Prostate gland (tissue), 2 donors: ENCODE measurements around the gene PRICKLE2. TPM values are rescaled to one million over a fixed set of nuclear protein-coding genes. Genes with fewer than 3 reads are reported as not detected.

Experiments used
- DNase-seq: peaks from one replicate; pipeline ENCODE4 v3.0.0-alpha.2; 2019; ENCODE audit warnings: low spot score
- H3K27ac ChIP-seq, 2 donors: fragments of 200-600 bp; sonication (generic); 2 replicates each; pipeline ENCODE4 v1.5.1; 2017 to 2019
- H3K27me3 ChIP-seq: fragments of 200-600 bp; sonication (generic); replicated peaks from 2 replicates; pipeline ENCODE4 v1.5.1; 2019; ENCODE audit not compliant: insufficient read depth
- H3K36me3 ChIP-seq, 2 donors: fragments of 200-600 bp; sonication (generic); 1 replicate in 1 of 2; 2 replicates in 1 of 2; pipeline versions ENCODE4 v1.5.1 to v1.8.1; 2017 to 2019
- H3K4me1 ChIP-seq: fragments of 200-600 bp; sonication (generic); replicated peaks from 2 replicates; pipeline ENCODE4 v1.5.1; 2019
- H3K4me3 ChIP-seq, 2 donors: fragments of 200-600 bp; sonication (generic); 2 replicates each; pipeline ENCODE4 v1.5.1; 2017 to 2019
- H3K9me3 ChIP-seq: fragments of 200-600 bp; sonication (generic); 2 replicates; pipeline ENCODE4 v1.5.1; 2017
- POLR2A ChIP-seq: fragments of 450-650 bp; IDR thresholded peaks from one replicate; pipeline ENCODE4 v1.6.1; 2016; ENCODE audit warnings: antibody characterized with exemption, mild to moderate bottlenecking
- POLR2AphosphoS5 ChIP-seq: sonication (generic); formaldehyde crosslinking; IDR thresholded peaks from one replicate; pipeline ENCODE4 v1.6.1; 2017; ENCODE audit warnings: antibody characterized with exemption
- WGBS: methylation state at CpG from one replicate; pipeline ENCODE4 v1.1.5; 2018; 5-methylcytosine and 5-hydroxymethylcytosine counted together
- intact Hi-C: fragments of 100-400 bp; cut with DNase I; formaldehyde crosslinking; loops from one replicate; pipeline ENCODE4 v1.14.2; 2022
- total RNA-seq, 2 donors: library from RNA; depleted of rRNA; stranded (reverse); fragments of >200 nt; gene quantifications; one replicate each; pipeline ENCODE4 v1.1.0, GENCODE V29; 2016
- TF ChIP-seq, protein P1 (sequence below), 4 experiments: fragments of 200-600 bp in 2 of 4; fragments of 450-650 bp in 2 of 4; sonication (generic) in 2 of 4; IDR thresholded peaks; 1 replicate in 3 of 4; 2 replicates in 1 of 4; pipeline ENCODE4 v1.5.1; 2016 to 2019; ENCODE audit warnings: antibody characterized with exemption in 4 of 4, mild to moderate bottlenecking in 2 of 4, moderate library complexity in 2 of 4

Gene PRICKLE2, protein sequence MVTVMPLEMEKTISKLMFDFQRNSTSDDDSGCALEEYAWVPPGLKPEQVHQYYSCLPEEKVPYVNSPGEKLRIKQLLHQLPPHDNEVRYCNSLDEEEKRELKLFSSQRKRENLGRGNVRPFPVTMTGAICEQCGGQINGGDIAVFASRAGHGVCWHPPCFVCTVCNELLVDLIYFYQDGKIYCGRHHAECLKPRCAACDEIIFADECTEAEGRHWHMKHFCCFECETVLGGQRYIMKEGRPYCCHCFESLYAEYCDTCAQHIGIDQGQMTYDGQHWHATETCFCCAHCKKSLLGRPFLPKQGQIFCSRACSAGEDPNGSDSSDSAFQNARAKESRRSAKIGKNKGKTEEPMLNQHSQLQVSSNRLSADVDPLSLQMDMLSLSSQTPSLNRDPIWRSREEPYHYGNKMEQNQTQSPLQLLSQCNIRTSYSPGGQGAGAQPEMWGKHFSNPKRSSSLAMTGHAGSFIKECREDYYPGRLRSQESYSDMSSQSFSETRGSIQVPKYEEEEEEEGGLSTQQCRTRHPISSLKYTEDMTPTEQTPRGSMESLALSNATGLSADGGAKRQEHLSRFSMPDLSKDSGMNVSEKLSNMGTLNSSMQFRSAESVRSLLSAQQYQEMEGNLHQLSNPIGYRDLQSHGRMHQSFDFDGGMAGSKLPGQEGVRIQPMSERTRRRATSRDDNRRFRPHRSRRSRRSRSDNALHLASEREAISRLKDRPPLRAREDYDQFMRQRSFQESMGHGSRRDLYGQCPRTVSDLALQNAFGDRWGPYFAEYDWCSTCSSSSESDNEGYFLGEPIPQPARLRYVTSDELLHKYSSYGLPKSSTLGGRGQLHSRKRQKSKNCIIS
- total RNA-seq = 10 to 100 TPM; 11.9 to 21.0 TPM

- DNase-seq = no peak
- Histone ChIP-seq H3K9me3 (no peaks in the 10 kb centered on the region), H3K36me3 (no peaks in the 10 kb centered on the region), H3K4me1 (no peaks in the 10 kb centered on the region), H3K27me3 (no peaks in the 10 kb centered on the region), H3K4me3 (no peak within 1 kb of the TSS), H3K27ac (peak within 1 kb of the TSS; percentile 38 to 51)
- TF ChIP-seq, protein P1, sequence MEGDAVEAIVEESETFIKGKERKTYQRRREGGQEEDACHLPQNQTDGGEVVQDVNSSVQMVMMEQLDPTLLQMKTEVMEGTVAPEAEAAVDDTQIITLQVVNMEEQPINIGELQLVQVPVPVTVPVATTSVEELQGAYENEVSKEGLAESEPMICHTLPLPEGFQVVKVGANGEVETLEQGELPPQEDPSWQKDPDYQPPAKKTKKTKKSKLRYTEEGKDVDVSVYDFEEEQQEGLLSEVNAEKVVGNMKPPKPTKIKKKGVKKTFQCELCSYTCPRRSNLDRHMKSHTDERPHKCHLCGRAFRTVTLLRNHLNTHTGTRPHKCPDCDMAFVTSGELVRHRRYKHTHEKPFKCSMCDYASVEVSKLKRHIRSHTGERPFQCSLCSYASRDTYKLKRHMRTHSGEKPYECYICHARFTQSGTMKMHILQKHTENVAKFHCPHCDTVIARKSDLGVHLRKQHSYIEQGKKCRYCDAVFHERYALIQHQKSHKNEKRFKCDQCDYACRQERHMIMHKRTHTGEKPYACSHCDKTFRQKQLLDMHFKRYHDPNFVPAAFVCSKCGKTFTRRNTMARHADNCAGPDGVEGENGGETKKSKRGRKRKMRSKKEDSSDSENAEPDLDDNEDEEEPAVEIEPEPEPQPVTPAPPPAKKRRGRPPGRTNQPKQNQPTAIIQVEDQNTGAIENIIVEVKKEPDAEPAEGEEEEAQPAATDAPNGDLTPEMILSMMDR (IDR thresholded peaks at IDR 0.05) = peak in 1 of 4 experiments; percentile 11
- TF ChIP-seq POLR2A (no peak), POLR2AphosphoS5 (peak; percentile 13)
- WGBS = 44% methylated on average over 13 of the region's 13 CpGs
- intact Hi-C loops = loop anchor here (5.0 kb wide), 1 partner anchor 42 kb away; no protein-coding TSS in a partner anchor
These were observed at the start of gene PRICKLE2 for GRCh38 chr3:64224826-64225610. TSS of gene PRICKLE2 (minus strand) at chr3:64225466. CDS start at chr3:64198927, 26,539 bp downstream.

DNA sequence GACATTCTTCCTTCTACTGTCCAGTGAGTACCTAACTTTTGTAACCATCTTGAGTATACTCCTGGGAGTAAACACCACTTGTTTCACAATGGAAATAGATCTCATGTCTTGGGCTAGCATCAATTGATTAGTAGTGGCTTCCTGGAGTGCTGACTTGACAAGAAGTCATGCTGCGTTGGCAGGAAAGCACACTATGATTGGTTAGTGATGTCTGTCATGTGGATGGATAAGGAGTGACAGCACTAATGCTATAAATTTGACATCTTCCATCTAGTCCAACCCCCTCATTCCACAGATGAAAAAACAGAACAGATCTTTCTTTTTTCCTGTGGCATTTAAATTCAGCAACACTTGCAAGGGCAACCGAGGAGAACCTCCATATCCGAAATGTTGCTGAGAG lies 47.6 kb upstream of the PRICKLE2 start:
- H3K4me1 ChIP-seq = no peaks in the 10 kb centered on the region
- intact Hi-C loops = loop anchor here (5.0 kb wide), 1 partner anchor 49 kb away; no protein-coding TSS in a partner anchor

GRCh38 chr3:64272271-64272670 lies 47.0 kb upstream of the PRICKLE2 start:
- no peak overlapping the region for H3K4me3 ChIP-seq
- WGBS = 91% methylated on average over 2 of the region's 2 CpGs
- intact Hi-C loops = loop anchor here (5.0 kb wide), 1 partner anchor 50 kb away; no protein-coding TSS in a partner anchor
- no peaks in the 10 kb centered on the region for H3K9me3 ChIP-seq
- DNase-seq = no peak
- no peaks in the 10 kb centered on the region for H3K36me3 ChIP-seq
- TF ChIP-seq POLR2A (no peak), POLR2AphosphoS5 (no peak)
- TF ChIP-seq, protein P1 (IDR thresholded peaks at IDR 0.05) = no peak
- H3K4me1 ChIP-seq = no peaks in the 10 kb centered on the region
- H3K27ac ChIP-seq = no peak overlapping the region
- no peaks in the 10 kb centered on the region for H3K27me3 ChIP-seq

More for the DNA sequence above, 47.6 kb upstream of the PRICKLE2 start:
- no peaks in the 10 kb centered on the region for H3K27me3 ChIP-seq
- 77% methylated on average over 3 of the region's 3 CpGs for WGBS
- H3K36me3 ChIP-seq = no peaks in the 10 kb centered on the region
- no peak overlapping the region for H3K27ac ChIP-seq
- DNase-seq = no peak
- TF ChIP-seq, protein P1 (IDR thresholded peaks at IDR 0.05) = no peak
- TF ChIP-seq POLR2A (no peak), POLR2AphosphoS5 (no peak)
- H3K4me3 ChIP-seq = no peak overlapping the region
- H3K9me3 ChIP-seq = no peaks in the 10 kb centered on the region

- H3K36me3 ChIP-seq = no peaks in the 10 kb centered on the region
These were observed 46.4 kb upstream of the PRICKLE2 start for GRCh38 chr3:64271631-64272030.

More at GRCh38 chr3:64271631-64272030, 46.4 kb upstream of the PRICKLE2 start:
- TF ChIP-seq POLR2A (no peak), POLR2AphosphoS5 (no peak)
- TF ChIP-seq, protein P1 (IDR thresholded peaks at IDR 0.05) = no peak
- no peak for DNase-seq
- 86% methylated on average over 2 of the region's 2 CpGs for WGBS
- intact Hi-C loops = loop anchor here (5.0 kb wide), 1 partner anchor 51 kb away; no protein-coding TSS in a partner anchor
- H3K4me1 ChIP-seq = no peaks in the 10 kb centered on the region
- no peak overlapping the region for H3K27ac ChIP-seq
- H3K27me3 ChIP-seq = no peaks in the 10 kb centered on the region
- H3K9me3 ChIP-seq = no peaks in the 10 kb centered on the region
- no peak overlapping the region for H3K4me3 ChIP-seq
